ENCODE data around the gene C10orf105. TPM values are rescaled to one million over a fixed set of nuclear protein-coding genes. Genes with fewer than 3 reads are reported as not detected.

Gene C10orf105, protein sequence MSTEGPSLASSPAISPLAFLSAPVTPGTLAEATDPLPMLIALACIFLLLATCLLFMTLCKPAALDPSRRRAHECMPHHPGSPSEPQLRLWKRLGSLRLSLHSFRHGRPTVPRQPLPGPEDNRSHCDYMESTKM
- total RNA-seq (2022) (not detected in 2 replicates), Bru-seq, nascent RNA (percentile 6 among the genes with signal in this experiment), BruChase-seq, experiment 1, labeled RNA remaining after a 6-hour chase (percentile 12 among the genes with signal in this experiment), BruChase-seq, experiment 2, labeled RNA remaining after a 2-hour chase (percentile 6 among the genes with signal in this experiment)
- long read RNA-seq: 0 reads

DNA sequence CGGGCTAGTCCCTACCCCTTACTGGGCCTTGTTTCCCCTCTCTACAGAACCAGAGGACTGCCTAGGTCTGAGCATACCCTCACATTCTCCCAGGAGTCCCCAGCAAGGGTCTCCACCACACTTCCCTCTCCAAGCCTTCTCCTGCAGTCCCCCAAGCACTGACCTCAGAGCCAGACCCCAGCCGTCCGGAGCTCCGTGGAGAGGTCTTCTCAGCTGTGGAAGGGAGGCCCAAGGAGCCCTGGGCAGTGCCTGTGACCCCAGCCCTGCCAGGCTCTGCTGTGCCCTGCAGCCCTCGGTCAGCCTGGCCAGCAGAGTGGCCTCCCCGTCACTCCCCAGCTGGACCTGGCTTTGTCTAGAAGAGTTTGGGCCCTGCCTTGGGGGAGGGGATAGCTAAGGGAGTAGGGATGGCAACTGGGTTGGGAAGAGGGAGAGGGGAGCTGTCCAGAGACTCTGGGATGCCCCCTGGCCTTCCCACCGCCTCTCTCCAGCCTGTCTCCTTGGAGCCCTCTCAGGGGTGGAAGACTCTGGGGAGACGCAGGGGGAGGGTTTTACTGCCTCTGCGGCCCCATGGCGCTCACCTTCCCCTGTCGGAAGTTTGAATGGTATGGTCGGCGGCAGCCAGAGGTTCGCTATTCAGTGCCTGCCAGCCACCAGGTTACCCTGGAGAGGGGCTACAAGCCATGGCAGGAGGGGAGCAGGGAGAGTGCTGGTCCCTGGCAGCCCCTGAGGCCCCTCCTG, at the start of gene C10orf105:
TSS of gene C10orf105 (minus strand) at position 315 of the 738 bp plus-strand sequence. CDS start 3,441 bp downstream, outside the sequence.
- CTCF ChIA-PET: interaction anchor here (0.7 to 1.2 kb wide), 2 partner anchors 10 to 23 kb away, joined by 3 read pairs; no protein-coding TSS in a partner anchor
- Mint-ChIP-seq H3K36me3 (ENCODE audit: insufficient read depth, unreplicated experiment) (no peaks in the 10 kb centered on the region), H3K27me3 (ENCODE audit: unreplicated experiment) (peaks cover 32% of the 10 kb centered on the region), H3K9me3 (ENCODE audit: low read depth, unreplicated experiment) (no peaks in the 10 kb centered on the region), H3K4me3 (ENCODE audit: low read depth, unreplicated experiment) (no peak within 1 kb of the TSS), H3K4me1 (ENCODE audit: low read depth, unreplicated experiment) (peaks cover under 1% of the 10 kb centered on the region), H3K27ac (ENCODE audit: unreplicated experiment) (no peak within 1 kb of the TSS)
- BruUV-seq (replicated peaks): no TSS peak
- TF ChIP-seq CTCF (IDR thresholded peaks at IDR 0.05; ENCODE audit: unreplicated experiment): no peak
- intact Hi-C loops (cut with micrococcal nuclease; ENCODE audit: unreplicated experiment): no loop called here
- DNase-seq: no peak

- CTCF ChIA-PET: interaction anchor here (1.0 to 2.1 kb wide), 5 partner anchors 15 to 93 kb away, joined by 4 to 12 read pairs (median 7); no protein-coding TSS in a partner anchor
- Mint-ChIP-seq H3K4me1 (ENCODE audit: low read depth, unreplicated experiment) (peaks cover 63% of the 10 kb centered on the region), H3K9me3 (ENCODE audit: low read depth, unreplicated experiment) (no peaks in the 10 kb centered on the region), H3K27me3 (ENCODE audit: unreplicated experiment) (no peaks in the 10 kb centered on the region), H3K27ac (ENCODE audit: unreplicated experiment) (peak overlapping the region; percentile 87), H3K36me3 (ENCODE audit: insufficient read depth, unreplicated experiment) (peaks cover 23% of the 10 kb centered on the region), H3K4me3 (ENCODE audit: low read depth, unreplicated experiment) (peak overlapping the region; percentile 65)
- BruUV-seq (replicated peaks): no TSS peak
- intact Hi-C loops (cut with micrococcal nuclease; ENCODE audit: unreplicated experiment): loop anchor here (2.0 kb wide), 1 partner anchor 39 kb away; no protein-coding TSS in a partner anchor
- no peak for TF ChIP-seq CTCF (IDR thresholded peaks at IDR 0.05; ENCODE audit: unreplicated experiment)
- DNase-seq: peak; percentile 69
Measured at GRCh38 chr10:71767420-71768035, 48.0 kb upstream of the C10orf105 start.

DNA sequence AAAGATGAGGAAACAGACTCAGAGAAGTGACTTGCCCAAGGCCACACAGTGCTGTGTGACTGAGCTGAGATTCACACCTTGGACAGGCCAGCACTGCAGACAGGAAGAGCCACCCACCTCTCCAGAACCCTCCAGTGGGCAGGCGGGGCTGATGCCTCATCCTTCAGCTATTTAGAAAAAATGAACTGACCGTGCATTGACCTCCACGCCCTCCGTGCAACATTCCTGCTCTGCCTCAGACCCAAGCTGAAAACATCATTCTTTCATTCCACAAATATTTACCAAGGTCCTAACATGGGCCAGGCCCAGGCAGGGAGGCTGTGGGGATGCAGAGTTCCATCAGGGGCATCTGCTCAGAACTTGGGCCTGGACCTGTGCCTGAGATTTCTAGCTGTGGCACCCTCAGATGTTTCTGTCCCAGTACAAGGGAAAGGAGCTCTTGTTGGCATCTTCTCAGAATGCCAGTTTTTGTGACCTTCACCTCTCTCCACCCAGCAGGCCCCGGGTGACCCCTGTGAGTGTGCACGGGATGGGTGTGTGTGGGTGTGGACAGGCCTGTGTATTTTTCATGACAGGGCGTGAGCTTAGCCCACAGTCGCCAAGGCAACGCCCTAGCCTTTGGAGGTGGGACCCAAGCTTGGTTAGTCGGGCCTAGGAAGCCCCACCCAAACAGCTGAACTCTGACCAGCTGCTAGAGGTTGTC, 47.3 kb upstream of the C10orf105 start:
- CTCF ChIA-PET: interaction anchor here (0.6 to 2.1 kb wide), 14 partner anchors 9 to 879 kb away, joined by 3 to 12 read pairs (median 4); no protein-coding TSS in a partner anchor
- TF ChIP-seq CTCF (IDR thresholded peaks at IDR 0.05; ENCODE audit: unreplicated experiment): no peak
- peaks cover 61% of the 10 kb centered on the region for H3K4me1 Mint-ChIP-seq (ENCODE audit: low read depth, unreplicated experiment)
- BruUV-seq (replicated peaks): no TSS peak
- peak; percentile 90 for DNase-seq
- H3K9me3 Mint-ChIP-seq (ENCODE audit: low read depth, unreplicated experiment): no peaks in the 10 kb centered on the region
- H3K4me3 Mint-ChIP-seq (ENCODE audit: low read depth, unreplicated experiment): peak overlapping the region; percentile 65
- peak overlapping the region; percentile 87 for H3K27ac Mint-ChIP-seq (ENCODE audit: unreplicated experiment)
- intact Hi-C loops (cut with micrococcal nuclease; ENCODE audit: unreplicated experiment): loop anchor here (2.0 kb wide), 1 partner anchor 38 kb away; no protein-coding TSS in a partner anchor
- no peaks in the 10 kb centered on the region for H3K27me3 Mint-ChIP-seq (ENCODE audit: unreplicated experiment)
- peaks cover 17% of the 10 kb centered on the region for H3K36me3 Mint-ChIP-seq (ENCODE audit: insufficient read depth, unreplicated experiment)

All from Calu3 (cell line).